Left ventricle myocardium inferior (tissue), 1 donor: Measurements from ENCODE around the gene HACD1. TPM values are rescaled to one million over a fixed set of nuclear protein-coding genes. Genes with fewer than 3 reads are reported as not detected.

Source experiments
- DNase-seq: peaks from one replicate; pipeline ENCODE4 v3.0.0-alpha.2; 2020
- H3K27ac ChIP-seq: fragments of 200-600 bp; replicated peaks from 2 replicates; pipeline ENCODE4 v1.8.0; 2021
- H3K27me3 ChIP-seq: fragments of 200-600 bp; 2 replicates; pipeline ENCODE4 v1.8.0; 2021; ENCODE audit warnings: low read depth
- H3K36me3 ChIP-seq: fragments of 200-600 bp; 2 replicates; pipeline ENCODE4 v1.8.0; 2021
- H3K4me1 ChIP-seq: fragments of 200-600 bp; 2 replicates; pipeline ENCODE4 v1.8.0; 2021
- H3K4me3 ChIP-seq: fragments of 200-600 bp; 2 replicates; pipeline ENCODE4 v1.8.0; 2021; ENCODE audit warnings: mild to moderate bottlenecking, moderate library complexity
- H3K9me3 ChIP-seq: fragments of 200-600 bp; replicated peaks from 2 replicates; pipeline ENCODE4 v1.8.0; 2021
- CTCF ChIP-seq: fragments of 200-600 bp; IDR thresholded peaks from 2 replicates; pipeline ENCODE4 v1.8.0; 2021; ENCODE audit warnings: antibody characterized with exemption, mild to moderate bottlenecking, borderline replicate concordance
- intact Hi-C: fragments of 100-400 bp; cut with micrococcal nuclease; formaldehyde crosslinking; loops from one replicate; pipeline ENCODE4 v1.11.0; 2022
- total RNA-seq: library from RNA; stranded (reverse); fragmentation: NEBNext Ultra II Directional; extraction: Animal tissue kit (Norgen Biotek cat#: 25700); gene quantifications from one replicate; pipeline ENCODE4 v1.2.1, GENCODE V29; 2021
- donor health status: DM: no; HTN: yes; CAD: no; lungs with severe emphysema.

HACD1 gene
- total RNA-seq, 1 donor from 2014 or later: 173 TPM

- intact Hi-C loops: no loop called here
These were observed 7.8 kb upstream of the HACD1 start for GRCh38 chr10:17624996-17625395.

GRCh38 chr10:17622061-17622460 lies 4.9 kb upstream of the HACD1 start:
- peaks cover 10% of the 10 kb centered on the region for H3K4me1 ChIP-seq
- no peaks in the 10 kb centered on the region for H3K9me3 ChIP-seq
- peaks cover 7% of the 10 kb centered on the region for H3K27me3 ChIP-seq
- H3K27ac ChIP-seq: no peak overlapping the region
- intact Hi-C loops: no loop called here
- no peak overlapping the region for H3K4me3 ChIP-seq
- H3K36me3 ChIP-seq: no peaks in the 10 kb centered on the region
- DNase-seq: no peak
- no peak for TF ChIP-seq CTCF

More at GRCh38 chr10:17624996-17625395, 7.8 kb upstream of the HACD1 start:
- no peak for TF ChIP-seq CTCF
- Histone ChIP-seq H3K4me1 (no peaks in the 10 kb centered on the region), H3K27ac (no peak overlapping the region), H3K36me3 (no peaks in the 10 kb centered on the region), H3K27me3 (peaks cover 4% of the 10 kb centered on the region), H3K4me3 (no peak overlapping the region), H3K9me3 (no peaks in the 10 kb centered on the region)
- no peak for DNase-seq

- intact Hi-C loops: no loop called here
- peaks cover 32% of the 10 kb centered on the region for H3K4me1 ChIP-seq
- DNase-seq: peak; percentile 86
- H3K27me3 ChIP-seq: peaks cover 11% of the 10 kb centered on the region
- peaks cover 3% of the 10 kb centered on the region for H3K36me3 ChIP-seq
- H3K4me3 ChIP-seq: peak overlapping the region; percentile 91
- TF ChIP-seq CTCF: no peak
- peak overlapping the region; percentile 97 for H3K27ac ChIP-seq
- H3K9me3 ChIP-seq: no peaks in the 10 kb centered on the region
These were observed 657 bp downstream of the HACD1 start for GRCh38 chr10:17616403-17617030.

- H3K4me1 ChIP-seq: peaks cover 40% of the 10 kb centered on the region
- intact Hi-C loops: loop anchor here (5.0 kb wide), 2 partner anchors 133 to 493 kb away; no protein-coding TSS in a partner anchor
- DNase-seq: no peak
- TF ChIP-seq CTCF: no peak
- H3K27me3 ChIP-seq: no peaks in the 10 kb centered on the region
- H3K4me3 ChIP-seq: no peak overlapping the region
- no peaks in the 10 kb centered on the region for H3K36me3 ChIP-seq
- no peaks in the 10 kb centered on the region for H3K9me3 ChIP-seq
- no peak overlapping the region for H3K27ac ChIP-seq
These were observed 7.6 kb downstream of the HACD1 start for GRCh38 chr10:17609523-17610079.

GRCh38 chr10:17607603-17608332 lies 9.4 kb downstream of the HACD1 start:
- H3K4me3 ChIP-seq: no peak overlapping the region
- no peaks in the 10 kb centered on the region for H3K27me3 ChIP-seq
- no peaks in the 10 kb centered on the region for H3K9me3 ChIP-seq
- DNase-seq: no peak
- no peaks in the 10 kb centered on the region for H3K36me3 ChIP-seq
- peak; percentile 93 for TF ChIP-seq CTCF
- no peak overlapping the region for H3K27ac ChIP-seq
- intact Hi-C loops: loop anchor here (5.0 kb wide), 2 partner anchors 135 to 495 kb away; no protein-coding TSS in a partner anchor
- H3K4me1 ChIP-seq: peaks cover 29% of the 10 kb centered on the region
